HCT116 (cell line): ENCODE measurements around the gene LIPI. TPM values are rescaled to one million over a fixed set of nuclear protein-coding genes. Genes with fewer than 3 reads are reported as not detected.
"Not testable (repeated sequence)": the region's sequence is repeated elsewhere in the genome, so short reads cannot be mapped to it uniquely, and the experiment has no call there.

Experiments
- ATAC-seq: fragments of 200-7000 bp; cut with Tn5 transposase; 2 replicates; pipeline ENCODE4 v1.9.1; 2020; ENCODE audit warnings: mild to moderate bottlenecking, moderate library complexity
- BruUV-seq: library from RNA; stranded (reverse); fragments of 400-500 nt; replicated peaks from 2 replicates; lab custom pipeline; 2021; lab: Mats Ljungman, UMichigan
- CTCF ChIA-PET: fragments of 300-600 bp; sonication (Branson Sonifier 250); formaldehyde crosslinking; loops from one replicate; lab custom pipeline; 2021; ENCODE audit warnings: antibody characterized with exemption; lab: Charles Lee
- POLR2A ChIA-PET: fragments of 300-600, 350-600 bp; sonication (Branson Sonifier 250); formaldehyde crosslinking; loops from one replicate; lab custom pipeline; 2021; ENCODE audit warnings: antibody characterized with exemption; lab: Charles Lee
- RAD21 ChIA-PET, 2 experiments: fragments of 300-600 bp; sonication (Branson Sonifier 250); formaldehyde crosslinking; loops; one replicate each; lab custom pipeline; 2023; ENCODE audit warnings: low total read pairs in 2 of 2; ENCODE audit not compliant: uncharacterized antibody in 2 of 2, unreplicated experiment in 2 of 2, low non-redundant PET in 1 of 2; lab: Charles Lee
- DNase-seq: peaks from one replicate; pipeline ENCODE4 v3.0.0-alpha.2; 2010; ENCODE audit warnings: low read depth, low spot score
- H2AFZ ChIP-seq: fragments of 200-600 bp; shearing (Covaris generic), sonication (generic); 2 replicates; pipeline ENCODE4 v1.6.1; 2017; ENCODE audit warnings: low read depth, mixed run types, mixed read lengths, antibody characterized with exemption, low read length; ENCODE audit not compliant: poor library complexity, severe bottlenecking
- H3K27ac ChIP-seq: 2 replicates; pipeline ENCODE4 v1.5.1; 2012; ENCODE audit warnings: low read depth, low read length
- H3K27me3 ChIP-seq: fragments of 200-600 bp; sonication (generic); 2 replicates; pipeline ENCODE4 v1.6.1; 2016; ENCODE audit warnings: mixed run types, low read length, mixed read lengths; ENCODE audit not compliant: insufficient read depth
- H3K36me3 ChIP-seq, 2 experiments: fragments of 200-500 bp in 1 of 2; fragments of 200-600 bp in 1 of 2; sonication (Bioruptor generic) in 1 of 2; sonication (generic) in 1 of 2; 2 replicates each; pipeline versions ENCODE4 v1.5.1 to v1.6.1; 2014 to 2016; ENCODE audit warnings: low read length in 2 of 2, inconsistent platforms in 1 of 2, mixed read lengths in 1 of 2, mixed run types in 1 of 2; ENCODE audit not compliant: insufficient read depth in 2 of 2, control insufficient read depth in 1 of 2
- H3K4me1 ChIP-seq, 2 experiments: fragments of 200-600 bp in 1 of 2; sonication (generic) in 1 of 2; 2 replicates each; pipeline versions ENCODE4 v1.5.1 to v1.6.1; 2012 to 2017; ENCODE audit warnings: low read length in 2 of 2, inconsistent platforms in 1 of 2, mild to moderate bottlenecking in 1 of 2, mixed read lengths in 1 of 2, mixed run types in 1 of 2, moderate library complexity in 1 of 2; ENCODE audit not compliant: insufficient read depth in 2 of 2, control insufficient read depth in 1 of 2
- H3K4me2 ChIP-seq: fragments of 200-600 bp; sonication (generic); 2 replicates; pipeline ENCODE4 v1.6.1; 2017; ENCODE audit warnings: mixed run types, low read length, mixed read lengths
- H3K4me3 ChIP-seq, 2 experiments: fragments of 200-600 bp in 1 of 2; sonication (generic) in 1 of 2; replicated peaks in 1 of 2; 2 replicates each; pipeline ENCODE4 v1.5.1; 2011 to 2016; ENCODE audit warnings: low read length in 2 of 2, control low read depth in 1 of 2, low read depth in 1 of 2, mild to moderate bottlenecking in 1 of 2, mixed read lengths in 1 of 2, mixed run types in 1 of 2
- H3K79me2 ChIP-seq: fragments of 200-600 bp; sonication (generic); 2 replicates; pipeline ENCODE4 v1.6.1; 2017; ENCODE audit warnings: mild to moderate bottlenecking, mixed run types, low read length, moderate library complexity, mixed read lengths; ENCODE audit not compliant: insufficient read depth
- H3K9ac ChIP-seq: fragments of 200-600 bp; sonication (generic); 2 replicates; pipeline ENCODE4 v1.6.1; 2016; ENCODE audit warnings: low read length, mixed read lengths
- H3K9me2 ChIP-seq: fragments of 200-600 bp; sonication (generic), shearing (Covaris generic); 2 replicates; pipeline ENCODE4 v1.6.1; 2017; ENCODE audit warnings: mixed run types, mild to moderate bottlenecking, moderate library complexity; ENCODE audit not compliant: insufficient read depth
- H3K9me3 ChIP-seq, 2 experiments: fragments of 200-500 bp in 1 of 2; fragments of 200-600 bp in 1 of 2; sonication (Bioruptor generic) in 1 of 2; sonication (generic) in 1 of 2; 2 replicates each; pipeline ENCODE4 v1.6.1; 2014 to 2017; ENCODE audit warnings: low read length in 2 of 2, mixed read lengths in 2 of 2, inconsistent platforms in 1 of 2, low read depth in 1 of 2, mild to moderate bottlenecking in 1 of 2, mixed run types in 1 of 2, moderate library complexity in 1 of 2; ENCODE audit not compliant: control insufficient read depth in 1 of 2, insufficient read depth in 1 of 2
- H4K20me1 ChIP-seq: fragments of 200-600 bp; sonication (generic), shearing (Covaris generic); 2 replicates; pipeline ENCODE4 v1.6.1; 2017; ENCODE audit warnings: mixed run types, mild to moderate bottlenecking, moderate library complexity; ENCODE audit not compliant: insufficient read depth
- CTCF ChIP-seq, 3 experiments: fragments of 200-600 bp in 1 of 3; sonication (generic) in 1 of 3; IDR thresholded peaks in 2 of 3; conservative IDR thresholded peaks in 1 of 3; 2 replicates each; pipeline ENCODE4 v1.5.1; 2012 to 2017; ENCODE audit warnings: low read depth in 2 of 3, low read length in 2 of 3, antibody characterized with exemption in 1 of 3, borderline replicate concordance in 1 of 3, control low read depth in 1 of 3, mild to moderate bottlenecking in 1 of 3, mixed read lengths in 1 of 3, mixed run types in 1 of 3, moderate library complexity in 1 of 3; ENCODE audit not compliant: insufficient read depth in 1 of 3
- EZH2 ChIP-seq: fragments of 200-600 bp; sonication (generic); IDR thresholded peaks from 2 replicates; pipeline ENCODE4 v1.6.1; 2017; ENCODE audit warnings: antibody characterized with exemption, mixed run types
- REST ChIP-seq: IDR thresholded peaks from 2 replicates; pipeline ENCODE4 v1.6.1; 2012; ENCODE audit warnings: low read depth
- SIN3A ChIP-seq: IDR thresholded peaks from 2 replicates; pipeline ENCODE4 v1.6.1; 2012; ENCODE audit warnings: low read depth
- intact Hi-C: fragments of 100-400 bp; cut with micrococcal nuclease; formaldehyde crosslinking; loops from 2 replicates; pipeline ENCODE4 v1.10.0; 2022
- total RNA-seq: library from RNA; stranded (reverse); gene quantifications from one replicate; pipeline ENCODE4 v1.2.1, GENCODE V29; 2021; ENCODE audit not compliant: unreplicated experiment

LIPI gene
- total RNA-seq, 1 experiment from 2014 or later = not detected

- TF ChIP-seq CTCF (IDR thresholded peaks at IDR 0.05 in 2 of 3, conservative IDR thresholded peaks at IDR 0.05 in 1 of 3; ENCODE audit: borderline replicate concordance in 1 of 3, insufficient read depth in 1 of 3, low read depth in 2 of 3, low read length in 2 of 3) (no peak), REST (no peak), EZH2 (no peak), SIN3A (no peak)
Observed at GRCh38 chr21:14092834-14093560, 117.8 kb downstream of the LIPI start (continued).

GRCh38 chr21:14090184-14090583 is 120.6 kb downstream of the LIPI start:
- CTCF ChIA-PET, H3K27me3 ChIP-seq, ATAC-seq, H3K9me2 ChIP-seq, H2AFZ ChIP-seq, H3K36me3 ChIP-seq, POLR2A ChIA-PET, H3K4me1 ChIP-seq, H3K79me2 ChIP-seq, RAD21 ChIA-PET, H3K9me3 ChIP-seq, intact Hi-C loops, H3K27ac ChIP-seq, BruUV-seq, H3K4me3 ChIP-seq, H3K4me2 ChIP-seq, DNase-seq, H3K9ac ChIP-seq, H4K20me1 ChIP-seq: not testable (repeated sequence)
